Measurements from ENCODE around the gene SLC12A4.
"Not testable (repeated sequence)": the region's sequence is repeated elsewhere in the genome, so short reads cannot be mapped to it uniquely, and the experiment has no call there.

Gene SLC12A4

DNA sequence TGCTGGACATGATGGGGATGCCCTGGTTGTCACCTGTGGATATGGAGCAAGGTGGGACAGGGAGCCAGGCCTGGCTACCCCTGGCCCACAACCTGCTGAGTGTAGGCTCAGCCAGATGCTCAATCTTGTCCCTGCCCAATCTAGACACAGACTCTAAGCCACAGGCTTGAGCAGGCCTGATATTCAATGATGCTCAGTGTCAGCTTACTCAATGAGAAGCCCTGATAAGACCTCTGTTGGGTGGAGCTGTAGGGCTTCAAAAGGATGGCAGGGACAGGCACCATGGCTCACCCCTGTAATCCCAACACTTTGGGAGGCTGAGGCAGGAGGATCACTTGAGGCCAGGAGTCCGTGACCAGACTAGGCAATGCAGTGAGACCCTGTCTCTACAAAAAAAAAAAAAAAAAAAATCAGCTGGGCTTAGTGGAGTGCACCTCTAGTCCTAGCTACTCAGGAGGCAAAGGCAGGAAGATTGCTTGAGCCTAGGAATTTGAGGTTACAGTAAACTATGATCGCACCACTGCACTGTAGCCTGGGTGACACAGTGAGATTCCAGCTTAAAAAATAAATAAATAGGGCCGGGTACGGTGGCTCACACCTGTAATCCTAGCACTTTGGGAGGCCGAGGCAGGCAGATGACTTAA lies 27.9 kb downstream of the SLC12A4 start:
- DNase-seq, result no peak

DNA sequence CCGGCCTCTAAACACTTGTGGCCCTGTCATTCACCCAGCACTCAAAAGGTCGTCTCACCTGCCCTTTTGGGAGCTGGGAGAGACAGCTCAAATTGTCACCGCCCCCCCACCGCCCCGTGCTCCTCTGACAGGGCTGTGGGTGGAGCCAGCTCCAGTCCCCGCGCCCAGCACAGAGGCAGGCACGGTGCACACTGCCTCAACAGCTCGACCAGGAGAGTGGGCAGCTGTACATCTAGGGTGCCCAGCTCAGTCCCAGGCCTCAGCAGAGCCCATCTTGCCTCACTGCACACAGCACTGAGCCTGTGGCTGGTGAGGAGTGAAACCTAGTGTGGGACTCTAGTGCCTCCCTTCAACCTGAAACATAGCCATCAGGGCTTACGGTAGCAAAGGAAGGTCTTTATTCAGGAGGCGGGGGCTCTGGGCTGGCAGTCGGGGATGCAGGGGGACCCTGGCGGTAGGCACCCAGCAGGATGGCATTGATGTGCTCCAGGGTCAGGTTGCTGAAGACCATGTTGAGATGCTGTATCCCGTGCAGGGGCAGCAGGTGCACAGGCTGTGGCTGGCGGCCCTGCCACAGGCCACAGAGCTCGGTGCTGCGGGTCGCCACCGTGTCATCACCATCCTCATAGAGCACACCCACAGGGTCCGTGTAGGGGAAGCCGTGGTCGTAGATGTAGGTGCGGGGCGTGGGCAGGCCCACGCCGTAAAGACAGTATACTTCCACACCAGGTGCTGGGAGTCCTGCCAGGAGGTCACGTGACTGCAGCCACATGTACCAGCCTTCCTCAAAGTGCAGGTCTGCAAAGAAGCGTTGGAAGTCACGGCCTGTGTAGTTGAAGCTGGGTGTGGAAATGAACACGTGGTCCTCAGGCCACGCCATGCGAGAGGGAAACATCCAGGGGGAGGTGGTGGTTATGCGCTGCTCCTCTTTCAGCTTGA lies 28.7 kb downstream of the SLC12A4 start:
- no peak for DNase-seq

DNA sequence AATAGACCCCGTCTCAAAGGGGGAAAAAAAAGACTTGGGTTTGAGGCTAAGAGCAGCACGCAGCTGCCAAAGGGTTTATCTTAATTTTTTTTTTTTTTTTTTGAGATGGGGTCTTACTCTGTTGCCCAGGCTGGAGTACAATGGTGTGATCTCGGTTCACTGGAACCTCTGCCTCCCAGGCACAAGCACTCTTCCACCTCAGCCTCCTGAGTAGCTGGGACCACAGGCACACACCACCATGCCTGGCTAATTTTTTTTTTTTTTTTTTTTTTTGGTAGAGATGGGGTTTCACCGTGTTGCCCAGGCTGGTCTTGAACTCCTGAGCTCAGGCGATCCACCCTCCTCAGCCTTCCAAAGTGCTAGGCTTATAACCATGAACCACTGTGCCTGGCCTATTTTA lies 30.7 kb downstream of the SLC12A4 start:
- DNase-seq, result not testable (repeated sequence)

GRCh38 chr16:67936880-67937605 lies 31.4 kb downstream of the SLC12A4 start:
- DNase-seq, result peak; percentile 70

DNA sequence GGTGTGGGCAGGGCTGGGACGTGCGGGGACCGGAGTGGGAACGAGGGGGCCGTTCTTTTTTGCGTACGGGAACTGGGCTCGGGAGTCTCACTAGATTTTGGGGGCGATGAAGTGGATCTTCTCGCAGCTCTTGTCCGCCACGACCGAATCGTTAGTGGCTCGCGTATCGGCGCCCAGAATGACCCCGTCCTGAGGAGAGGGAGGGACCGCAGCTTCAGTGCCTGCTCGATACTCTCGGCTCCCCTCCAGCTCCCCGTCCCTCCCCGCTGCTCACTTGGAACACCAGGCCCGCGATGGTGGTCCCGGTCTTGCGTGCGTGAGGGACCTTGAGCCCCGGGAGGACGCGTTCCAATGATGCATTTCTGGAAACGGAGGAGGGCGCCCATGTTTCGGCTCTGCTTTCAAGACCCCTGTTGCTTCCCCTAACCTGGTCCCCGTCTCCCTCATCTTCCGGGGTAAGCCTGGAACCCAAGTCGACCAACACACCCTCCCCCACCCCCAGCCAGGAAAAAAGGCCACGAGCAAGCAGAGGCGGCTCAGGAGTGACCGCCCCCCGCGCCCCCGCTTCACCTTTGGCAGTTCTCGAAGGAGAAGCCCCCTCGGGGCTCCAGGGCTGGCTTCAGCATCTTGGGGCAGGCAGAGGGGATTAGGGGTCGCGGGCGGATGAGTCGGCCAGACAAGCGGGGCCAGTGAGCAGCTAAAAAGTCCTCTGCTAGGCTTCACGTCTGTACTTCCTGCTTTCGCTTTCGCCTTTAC lies 32.1 kb downstream of the SLC12A4 start, which contains the start of gene PSMB10:
PSMB10 (minus strand) TSS at position 727 of the 756 bp plus-strand sequence; CDS start at position 626, 101 bp downstream.
- DNase-seq, result no peak

DNA sequence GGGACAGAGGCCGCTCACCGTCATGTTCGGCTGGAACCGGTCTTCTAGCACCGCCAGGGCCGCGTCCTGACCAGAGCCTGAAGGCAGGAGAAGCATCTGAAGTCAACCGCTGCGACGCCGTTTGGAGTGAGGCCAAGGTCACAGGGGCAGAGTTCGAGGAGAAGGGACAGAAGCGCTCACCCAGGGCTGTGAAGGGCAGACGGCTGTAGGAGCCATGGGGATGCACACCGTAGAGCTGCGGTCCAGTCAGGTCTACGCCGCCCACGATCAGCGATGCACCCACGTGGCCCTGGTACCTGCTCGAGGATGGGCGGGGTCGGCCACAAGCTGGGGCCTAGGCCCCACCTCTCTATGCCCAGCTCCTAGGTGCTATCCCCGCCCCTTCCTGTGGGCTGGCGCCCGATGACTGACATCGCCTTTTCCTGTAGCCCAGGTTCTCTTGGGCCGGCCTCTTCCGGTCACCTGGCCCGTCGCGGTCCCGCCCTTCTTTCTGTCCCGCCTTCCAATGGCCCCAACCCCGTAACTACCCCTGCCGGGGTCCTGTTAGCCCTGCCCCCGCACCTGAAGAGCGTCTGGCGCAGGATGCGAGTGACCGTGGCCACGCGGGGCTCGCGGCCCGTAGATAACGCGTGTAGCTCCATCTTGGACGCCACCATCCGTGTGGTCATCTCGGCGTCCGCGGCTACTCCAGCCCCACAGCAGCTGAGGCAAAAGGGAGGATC lies 32.9 kb downstream of the SLC12A4 start:
- DNase-seq, result peak; percentile 75

- no peak for DNase-seq
These were observed 33.4 kb downstream of the SLC12A4 start for GRCh38 chr16:67935101-67935401.

GRCh38 chr16:67934306-67935100 lies 33.9 kb downstream of the SLC12A4 start:
- DNase-seq, result no peak

DNA sequence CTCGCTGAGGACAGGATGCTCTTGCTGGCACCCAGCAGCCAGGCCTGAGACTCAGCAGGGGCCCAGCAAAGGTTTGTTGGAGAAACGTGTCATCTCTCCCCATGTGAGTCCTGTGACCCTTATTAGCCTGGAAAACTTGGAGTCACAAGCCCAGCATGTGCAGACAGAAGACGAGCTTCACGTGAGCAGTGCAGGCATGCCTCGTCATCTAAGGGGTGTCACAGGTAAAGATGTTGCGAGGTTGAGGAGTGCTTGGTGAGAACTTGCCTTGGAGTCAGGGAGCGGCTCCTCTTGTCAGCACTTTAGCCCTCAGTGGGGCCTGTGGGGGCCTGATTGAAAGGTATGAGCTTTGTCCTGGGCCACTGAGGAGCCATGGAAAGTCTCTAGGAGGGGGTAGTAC lies 34.6 kb downstream of the SLC12A4 start:
- DNase-seq, result no peak

DNA sequence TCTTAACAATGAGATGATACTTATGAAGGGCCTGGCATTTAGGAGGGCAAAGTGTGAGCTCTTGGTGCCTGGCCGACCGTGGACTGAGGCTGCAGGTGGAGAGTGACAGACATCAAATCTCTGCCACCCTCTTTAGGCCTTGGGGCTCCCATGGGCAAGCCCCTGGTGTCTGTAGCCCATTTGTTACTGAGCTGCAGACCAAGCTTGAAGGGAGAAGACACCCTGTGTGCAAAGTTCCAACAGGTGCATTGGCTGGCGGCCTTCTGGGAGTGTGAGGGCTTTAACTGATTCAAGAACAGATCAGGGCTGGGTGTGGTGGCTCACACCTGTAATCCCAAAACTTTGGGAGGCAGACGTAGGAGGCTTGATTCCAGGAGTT lies 36.0 kb downstream of the SLC12A4 start:
- DNase-seq, result no peak

GRCh38 chr16:67931712-67932461 lies 36.5 kb downstream of the SLC12A4 start, which contains the start of gene CTRL:
Gene CTRL, minus strand, starts transcription at chr16:67931862. Its CDS starts 10 bp downstream, at chr16:67931852.
- DNase-seq, result no peak

GRCh38 chr16:67930678-67931211 lies 37.7 kb downstream of the SLC12A4 start:
- DNase-seq, result no peak

GRCh38 chr16:67930191-67930590 lies 38.2 kb downstream of the SLC12A4 start:
- DNase-seq, result no peak

DNA sequence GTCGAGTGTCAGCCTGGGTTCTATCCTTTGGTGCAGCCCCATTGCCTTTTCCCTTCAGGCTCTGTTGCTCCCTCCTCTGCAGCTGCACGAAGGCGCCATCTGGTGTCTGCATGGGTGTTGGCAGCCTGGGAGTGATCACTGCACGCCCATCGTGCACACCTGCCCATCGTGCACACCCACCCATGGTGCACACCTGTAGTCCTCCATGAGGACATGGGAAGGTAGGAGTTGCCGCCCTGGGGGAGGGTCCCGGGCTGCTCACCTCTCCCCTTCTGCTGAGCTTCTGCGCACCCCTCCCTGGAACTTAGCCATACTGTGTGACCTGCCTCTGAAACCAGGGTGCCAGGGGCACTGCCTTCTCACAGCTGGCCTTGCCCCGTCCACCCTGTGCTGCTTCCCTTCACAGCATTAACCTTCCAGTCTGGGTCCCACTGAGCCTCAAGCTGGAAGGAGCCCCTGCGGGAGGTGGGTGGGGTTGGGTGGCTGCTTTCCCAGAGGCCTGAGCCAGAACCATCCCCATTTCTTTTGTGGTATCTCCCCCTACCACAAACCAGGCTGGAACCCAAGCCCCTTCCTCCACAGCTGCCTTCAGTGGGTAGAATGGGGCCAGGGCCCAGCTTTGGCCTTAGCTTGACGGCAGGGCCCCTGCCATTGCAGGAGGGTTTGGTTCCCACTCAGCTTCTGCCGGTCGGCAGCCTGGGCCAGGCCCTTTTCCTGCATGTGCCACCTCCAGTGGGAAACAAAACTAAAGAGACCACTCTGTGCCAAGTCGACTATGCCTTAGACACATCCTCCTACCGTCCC lies 39.7 kb downstream of the SLC12A4 start:
- no peak for DNase-seq

DNA sequence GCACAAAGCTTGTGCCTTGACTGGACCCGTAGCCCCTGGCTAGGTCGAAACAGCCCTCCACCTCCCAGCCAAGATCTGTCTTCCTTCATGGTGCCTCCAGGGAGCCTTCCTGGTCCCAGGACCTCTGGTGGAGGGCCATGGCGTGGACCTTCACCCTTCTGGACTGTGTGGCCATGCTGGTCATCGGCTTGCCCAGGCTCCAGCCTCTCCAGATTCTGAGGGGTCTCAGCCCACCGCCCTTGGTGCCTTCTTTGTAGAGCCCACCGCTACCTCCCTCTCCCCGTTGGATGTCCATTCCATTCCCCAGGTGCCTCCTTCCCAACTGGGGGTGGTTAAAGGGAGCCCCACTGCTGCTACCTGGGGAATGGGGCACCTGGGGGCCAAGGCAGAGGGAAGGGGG lies 40.3 kb downstream of the SLC12A4 start:
- DNase-seq, result no peak

DNA sequence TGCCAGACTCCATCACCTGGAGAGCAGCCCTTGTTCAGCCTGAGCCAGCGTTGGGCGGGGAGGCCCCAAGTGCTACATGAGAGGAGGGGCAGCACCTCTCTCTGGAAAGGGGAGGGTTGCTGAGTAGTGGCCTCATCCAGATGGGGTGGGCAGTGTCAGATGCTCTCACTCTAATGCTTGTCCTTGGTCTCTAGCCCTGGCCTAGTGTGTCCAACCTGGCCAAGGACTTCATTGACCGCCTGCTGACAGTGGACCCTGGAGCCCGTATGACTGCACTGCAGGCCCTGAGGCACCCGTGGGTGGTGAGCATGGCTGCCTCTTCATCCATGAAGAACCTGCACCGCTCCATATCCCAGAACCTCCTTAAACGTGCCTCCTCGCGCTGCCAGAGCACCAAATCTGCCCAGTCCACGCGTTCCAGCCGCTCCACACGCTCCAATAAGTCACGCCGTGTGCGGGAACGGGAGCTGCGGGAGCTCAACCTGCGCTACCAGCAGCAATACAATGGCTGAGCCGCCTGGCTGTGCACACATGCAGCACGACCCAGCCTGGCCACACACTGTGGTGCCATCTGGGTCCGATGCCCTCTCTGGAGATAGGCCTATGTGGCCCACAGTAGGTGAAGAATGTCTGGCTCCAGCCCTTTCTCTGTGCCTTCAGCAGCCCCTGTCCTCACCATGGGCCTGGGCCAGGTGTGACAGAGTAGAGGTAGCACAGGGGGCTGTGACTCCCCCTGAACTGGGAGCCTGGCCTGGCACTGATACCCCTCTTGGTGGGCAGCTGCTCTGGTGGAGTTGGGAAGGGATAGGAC lies 41.1 kb downstream of the SLC12A4 start:
- no peak for DNase-seq

DNA sequence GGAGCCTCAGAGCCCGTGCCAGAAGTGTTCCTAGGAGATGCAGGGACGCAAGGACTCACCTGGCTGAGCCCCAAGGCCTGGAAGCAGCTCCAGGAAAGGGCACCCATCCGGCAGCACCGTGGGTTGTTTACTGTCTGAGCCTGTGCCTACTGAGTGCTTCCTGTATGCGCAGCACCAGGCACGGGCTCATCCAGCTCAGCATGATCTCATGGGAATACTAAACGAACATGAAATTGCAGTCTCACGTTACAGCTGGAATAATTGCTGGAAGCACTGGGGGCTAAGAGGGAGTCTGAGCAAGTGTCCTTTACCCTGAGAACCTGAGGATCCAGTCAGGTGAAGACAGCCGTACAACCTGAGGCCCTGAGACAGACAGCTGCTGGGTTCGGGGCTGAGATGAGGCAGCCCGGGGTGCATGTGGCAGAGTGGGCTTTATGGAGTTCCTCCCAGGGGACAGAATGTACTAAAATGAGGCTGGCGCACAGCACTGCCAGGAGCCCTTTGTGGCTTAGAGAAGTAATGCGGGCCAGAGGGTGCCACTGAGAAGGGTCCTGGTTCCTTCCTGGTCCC lies 42.2 kb downstream of the SLC12A4 start:
- DNase-seq, result no peak

Data from SIG-M5 (cell line).